K562 (cell line): ENCODE results near the gene FGF21. TPM values are rescaled to one million over a fixed set of nuclear protein-coding genes. Genes with fewer than 3 reads are reported as not detected.

Experiments
- CBFA2T2 ChIP-seq: fragments of 450-650 bp; conservative IDR thresholded peaks from 2 replicates; pipeline ENCODE4 v1.6.1; 2017; ENCODE audit warnings: mild to moderate bottlenecking
- NR4A1 ChIP-seq, 2 experiments: fragments of 250-450 bp in 1 of 2; fragments of 450-650 bp in 1 of 2; sonication (Bioruptor Pico) in 1 of 2; IDR thresholded peaks; 2 replicates each; pipeline versions ENCODE4 v1.4.0 to v1.6.1; 2016 to 2020; ENCODE audit warnings: mild to moderate bottlenecking in 2 of 2, missing compliant biosample characterization in 1 of 2, missing genetic modification characterization in 1 of 2, moderate library complexity in 1 of 2
- NRF1 ChIP-seq, 2 experiments: fragments of 450-650 bp; IDR thresholded peaks in 1 of 2; conservative IDR thresholded peaks in 1 of 2; 2 replicates each; pipeline ENCODE4 v1.6.1; 2014; ENCODE audit warnings: mild to moderate bottlenecking in 2 of 2
- PCBP2 ChIP-seq: fragments of 200-400 bp; formaldehyde crosslinking; IDR thresholded peaks from 2 replicates; pipeline ENCODE4 v1.6.1; 2018; ENCODE audit warnings: low read length, low read depth, mild to moderate bottlenecking, moderate library complexity; ENCODE audit not compliant: poor library complexity, severe bottlenecking
- PHF20 ChIP-seq: fragments of 450-650 bp; IDR thresholded peaks from 2 replicates; pipeline ENCODE4 v1.6.1; 2018; ENCODE audit not compliant: partially characterized antibody
- SMC3 ChIP-seq: conservative IDR thresholded peaks from 2 replicates; pipeline ENCODE4 v1.6.1; 2011; ENCODE audit warnings: low read depth, low read length, improper control_type of control experiment; ENCODE audit not compliant: insufficient read depth
- ZFP36 ChIP-seq: fragments of 150-350 bp; IDR thresholded peaks from 2 replicates; pipeline ENCODE4 v1.6.1; 2018; ENCODE audit warnings: low read length, low read depth; ENCODE audit not compliant: partially characterized antibody
- ZNF436 ChIP-seq: fragments of 250-450, 450-650 bp; sonication (Bioruptor Pico); formaldehyde crosslinking; IDR thresholded peaks from 2 replicates; pipeline ENCODE4 v1.7.0; 2020; ENCODE audit warnings: mild to moderate bottlenecking
- polyA plus RNA-seq, 8 experiments: library from polyadenylated mRNA; depleted of rRNA in 4 of 8; stranded (reverse) in 5 of 8; unstranded in 3 of 8; fragments of >200 nt; fragmentation: Nextera tagmentation in 2 of 8; fragmentation: Illumina TruSeq in 1 of 8; extraction: Ambion mirVana in 2 of 8; extraction: Trizol in 1 of 8; gene quantifications; 2 replicates each; pipeline versions ENCODE4 v1.2.1 to v1.2.3, GENCODE V29; 2011 to 2014; ENCODE audit warnings: inconsistent platforms in 1 of 8, missing spikeins in 1 of 8
- total RNA-seq, 7 experiments: library from RNA; depleted of rRNA in 6 of 7; stranded (reverse); fragments of >200 nt in 6 of 7; fragmentation: Illumina TruSeq in 2 of 7; extraction: Trizol in 2 of 7; gene quantifications; 2 replicates each; pipeline versions ENCODE4 v1.2.1 to v1.2.3, GENCODE V29; 2011 to 2021; ENCODE audit warnings: low replicate concordance in 1 of 7
- TF ChIP-seq, protein P1 (sequence below), 2 experiments: IDR thresholded peaks; 2 replicates each; pipeline ENCODE4 v1.6.1; 2012; ENCODE audit warnings: improper control_type of control experiment in 2 of 2, low read depth in 2 of 2, low read length in 2 of 2, borderline replicate concordance in 1 of 2
- TF ChIP-seq, protein P2 (sequence below): fragments of 200-600 bp; sonication (generic); IDR thresholded peaks from one replicate; pipeline ENCODE4 v1.6.1; 2012; ENCODE audit warnings: mild to moderate bottlenecking, low read depth, low read length, inconsistent platforms

The FGF21 gene
- total and polyA plus RNA-seq, 9 of the 15 experiments (the other 6 are each of a cell fraction or from before 2014, with no cell fraction given): 0.04 to 0.77 (median 0.09) TPM; not detected in 6

- TF ChIP-seq CBFA2T2 (no peak), PHF20 (peak; percentile 71), NRF1 (conservative IDR thresholded peaks at IDR 0.05 in 1 of 2, IDR thresholded peaks at IDR 0.05 in 1 of 2) (peak in 1 of 2 experiments; percentile 33; a peak in 3 of 4 replicates), ZFP36 (no peak), PCBP2 (no peak), SMC3 (no peak), ZNF436 (CRISPR knock-in tag) (no peak), NR4A1 (CRISPR knock-in tag; IDR thresholded peaks at IDR 0.05) (no peak), NR4A1 (tag; IDR thresholded peaks at IDR 0.05) (no peak)
- TF ChIP-seq, protein P1, sequence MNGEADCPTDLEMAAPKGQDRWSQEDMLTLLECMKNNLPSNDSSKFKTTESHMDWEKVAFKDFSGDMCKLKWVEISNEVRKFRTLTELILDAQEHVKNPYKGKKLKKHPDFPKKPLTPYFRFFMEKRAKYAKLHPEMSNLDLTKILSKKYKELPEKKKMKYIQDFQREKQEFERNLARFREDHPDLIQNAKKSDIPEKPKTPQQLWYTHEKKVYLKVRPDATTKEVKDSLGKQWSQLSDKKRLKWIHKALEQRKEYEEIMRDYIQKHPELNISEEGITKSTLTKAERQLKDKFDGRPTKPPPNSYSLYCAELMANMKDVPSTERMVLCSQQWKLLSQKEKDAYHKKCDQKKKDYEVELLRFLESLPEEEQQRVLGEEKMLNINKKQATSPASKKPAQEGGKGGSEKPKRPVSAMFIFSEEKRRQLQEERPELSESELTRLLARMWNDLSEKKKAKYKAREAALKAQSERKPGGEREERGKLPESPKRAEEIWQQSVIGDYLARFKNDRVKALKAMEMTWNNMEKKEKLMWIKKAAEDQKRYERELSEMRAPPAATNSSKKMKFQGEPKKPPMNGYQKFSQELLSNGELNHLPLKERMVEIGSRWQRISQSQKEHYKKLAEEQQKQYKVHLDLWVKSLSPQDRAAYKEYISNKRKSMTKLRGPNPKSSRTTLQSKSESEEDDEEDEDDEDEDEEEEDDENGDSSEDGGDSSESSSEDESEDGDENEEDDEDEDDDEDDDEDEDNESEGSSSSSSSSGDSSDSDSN (IDR thresholded peaks at IDR 0.05; ENCODE audit: borderline replicate concordance in 1 of 2, low read depth in 2 of 2, low read length in 2 of 2): no peak
- TF ChIP-seq, protein P2, sequence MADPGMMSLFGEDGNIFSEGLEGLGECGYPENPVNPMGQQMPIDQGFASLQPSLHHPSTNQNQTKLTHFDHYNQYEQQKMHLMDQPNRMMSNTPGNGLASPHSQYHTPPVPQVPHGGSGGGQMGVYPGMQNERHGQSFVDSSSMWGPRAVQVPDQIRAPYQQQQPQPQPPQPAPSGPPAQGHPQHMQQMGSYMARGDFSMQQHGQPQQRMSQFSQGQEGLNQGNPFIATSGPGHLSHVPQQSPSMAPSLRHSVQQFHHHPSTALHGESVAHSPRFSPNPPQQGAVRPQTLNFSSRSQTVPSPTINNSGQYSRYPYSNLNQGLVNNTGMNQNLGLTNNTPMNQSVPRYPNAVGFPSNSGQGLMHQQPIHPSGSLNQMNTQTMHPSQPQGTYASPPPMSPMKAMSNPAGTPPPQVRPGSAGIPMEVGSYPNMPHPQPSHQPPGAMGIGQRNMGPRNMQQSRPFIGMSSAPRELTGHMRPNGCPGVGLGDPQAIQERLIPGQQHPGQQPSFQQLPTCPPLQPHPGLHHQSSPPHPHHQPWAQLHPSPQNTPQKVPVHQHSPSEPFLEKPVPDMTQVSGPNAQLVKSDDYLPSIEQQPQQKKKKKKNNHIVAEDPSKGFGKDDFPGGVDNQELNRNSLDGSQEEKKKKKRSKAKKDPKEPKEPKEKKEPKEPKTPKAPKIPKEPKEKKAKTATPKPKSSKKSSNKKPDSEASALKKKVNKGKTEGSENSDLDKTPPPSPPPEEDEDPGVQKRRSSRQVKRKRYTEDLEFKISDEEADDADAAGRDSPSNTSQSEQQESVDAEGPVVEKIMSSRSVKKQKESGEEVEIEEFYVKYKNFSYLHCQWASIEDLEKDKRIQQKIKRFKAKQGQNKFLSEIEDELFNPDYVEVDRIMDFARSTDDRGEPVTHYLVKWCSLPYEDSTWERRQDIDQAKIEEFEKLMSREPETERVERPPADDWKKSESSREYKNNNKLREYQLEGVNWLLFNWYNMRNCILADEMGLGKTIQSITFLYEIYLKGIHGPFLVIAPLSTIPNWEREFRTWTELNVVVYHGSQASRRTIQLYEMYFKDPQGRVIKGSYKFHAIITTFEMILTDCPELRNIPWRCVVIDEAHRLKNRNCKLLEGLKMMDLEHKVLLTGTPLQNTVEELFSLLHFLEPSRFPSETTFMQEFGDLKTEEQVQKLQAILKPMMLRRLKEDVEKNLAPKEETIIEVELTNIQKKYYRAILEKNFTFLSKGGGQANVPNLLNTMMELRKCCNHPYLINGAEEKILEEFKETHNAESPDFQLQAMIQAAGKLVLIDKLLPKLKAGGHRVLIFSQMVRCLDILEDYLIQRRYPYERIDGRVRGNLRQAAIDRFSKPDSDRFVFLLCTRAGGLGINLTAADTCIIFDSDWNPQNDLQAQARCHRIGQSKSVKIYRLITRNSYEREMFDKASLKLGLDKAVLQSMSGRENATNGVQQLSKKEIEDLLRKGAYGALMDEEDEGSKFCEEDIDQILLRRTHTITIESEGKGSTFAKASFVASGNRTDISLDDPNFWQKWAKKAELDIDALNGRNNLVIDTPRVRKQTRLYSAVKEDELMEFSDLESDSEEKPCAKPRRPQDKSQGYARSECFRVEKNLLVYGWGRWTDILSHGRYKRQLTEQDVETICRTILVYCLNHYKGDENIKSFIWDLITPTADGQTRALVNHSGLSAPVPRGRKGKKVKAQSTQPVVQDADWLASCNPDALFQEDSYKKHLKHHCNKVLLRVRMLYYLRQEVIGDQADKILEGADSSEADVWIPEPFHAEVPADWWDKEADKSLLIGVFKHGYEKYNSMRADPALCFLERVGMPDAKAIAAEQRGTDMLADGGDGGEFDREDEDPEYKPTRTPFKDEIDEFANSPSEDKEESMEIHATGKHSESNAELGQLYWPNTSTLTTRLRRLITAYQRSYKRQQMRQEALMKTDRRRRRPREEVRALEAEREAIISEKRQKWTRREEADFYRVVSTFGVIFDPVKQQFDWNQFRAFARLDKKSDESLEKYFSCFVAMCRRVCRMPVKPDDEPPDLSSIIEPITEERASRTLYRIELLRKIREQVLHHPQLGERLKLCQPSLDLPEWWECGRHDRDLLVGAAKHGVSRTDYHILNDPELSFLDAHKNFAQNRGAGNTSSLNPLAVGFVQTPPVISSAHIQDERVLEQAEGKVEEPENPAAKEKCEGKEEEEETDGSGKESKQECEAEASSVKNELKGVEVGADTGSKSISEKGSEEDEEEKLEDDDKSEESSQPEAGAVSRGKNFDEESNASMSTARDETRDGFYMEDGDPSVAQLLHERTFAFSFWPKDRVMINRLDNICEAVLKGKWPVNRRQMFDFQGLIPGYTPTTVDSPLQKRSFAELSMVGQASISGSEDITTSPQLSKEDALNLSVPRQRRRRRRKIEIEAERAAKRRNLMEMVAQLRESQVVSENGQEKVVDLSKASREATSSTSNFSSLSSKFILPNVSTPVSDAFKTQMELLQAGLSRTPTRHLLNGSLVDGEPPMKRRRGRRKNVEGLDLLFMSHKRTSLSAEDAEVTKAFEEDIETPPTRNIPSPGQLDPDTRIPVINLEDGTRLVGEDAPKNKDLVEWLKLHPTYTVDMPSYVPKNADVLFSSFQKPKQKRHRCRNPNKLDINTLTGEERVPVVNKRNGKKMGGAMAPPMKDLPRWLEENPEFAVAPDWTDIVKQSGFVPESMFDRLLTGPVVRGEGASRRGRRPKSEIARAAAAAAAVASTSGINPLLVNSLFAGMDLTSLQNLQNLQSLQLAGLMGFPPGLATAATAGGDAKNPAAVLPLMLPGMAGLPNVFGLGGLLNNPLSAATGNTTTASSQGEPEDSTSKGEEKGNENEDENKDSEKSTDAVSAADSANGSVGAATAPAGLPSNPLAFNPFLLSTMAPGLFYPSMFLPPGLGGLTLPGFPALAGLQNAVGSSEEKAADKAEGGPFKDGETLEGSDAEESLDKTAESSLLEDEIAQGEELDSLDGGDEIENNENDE: no peak
These were observed 30.2 kb upstream of the FGF21 start (continued) for GRCh38 chr19:48724796-48725753.
